RPMI7951 (cell line): ENCODE data around the gene CDH13. TPM values are rescaled to one million over a fixed set of nuclear protein-coding genes. Genes with fewer than 3 reads are reported as not detected.

Source experiments
- DNase-seq: peaks from one replicate; pipeline ENCODE4 v3.0.0-alpha.2; 2012; ENCODE audit warnings: low read depth
- total RNA-seq: library from RNA; depleted of rRNA; stranded (reverse); fragments of >200 nt; shearing (Covaris generic); gene quantifications from 2 replicates; pipeline ENCODE4 v1.2.3, GENCODE V29; 2014

CDH13 gene
- total RNA-seq, 1 experiment from 2014 or later, result 65.6 TPM

DNA sequence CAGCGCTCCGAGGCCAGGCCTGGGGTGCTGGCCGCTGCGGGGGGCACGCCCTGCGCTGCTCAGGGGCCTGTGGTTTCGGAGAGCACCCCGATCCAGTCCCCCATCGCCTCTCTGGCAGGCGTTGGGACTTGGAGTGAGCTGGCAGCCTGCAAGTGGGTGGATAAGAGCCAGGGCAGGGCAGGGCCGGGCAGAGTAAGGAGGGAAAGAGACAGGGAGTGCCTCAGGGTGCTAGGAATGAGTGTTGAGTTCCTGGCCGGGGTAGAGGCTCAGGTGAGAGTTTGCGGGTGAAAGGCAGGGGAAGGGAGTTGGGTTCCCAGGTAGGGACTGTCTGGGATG, 1.3 kb downstream of the CDH13 start:
- DNase-seq, result peak; percentile 71

DNA sequence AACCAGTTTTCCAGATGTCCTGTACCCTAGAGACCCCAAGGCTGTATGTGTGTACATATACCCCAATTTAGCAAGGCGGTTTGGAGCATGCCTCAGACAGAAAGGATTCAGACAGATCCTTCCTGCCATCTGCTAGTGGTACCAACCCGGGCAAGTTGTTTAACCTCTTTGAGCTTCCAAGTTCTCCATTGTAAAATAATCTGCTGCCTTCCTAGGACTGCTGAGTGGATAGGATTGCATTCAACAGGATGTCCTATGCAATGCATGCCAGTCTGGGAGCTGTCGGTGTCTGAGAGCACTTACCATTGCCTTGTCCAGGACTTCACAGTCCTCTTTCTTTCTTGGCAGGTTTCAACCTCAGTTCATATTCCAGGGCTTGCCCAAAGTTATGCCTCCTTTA, 1.9 kb downstream of the CDH13 start:
- no peak for DNase-seq

DNA sequence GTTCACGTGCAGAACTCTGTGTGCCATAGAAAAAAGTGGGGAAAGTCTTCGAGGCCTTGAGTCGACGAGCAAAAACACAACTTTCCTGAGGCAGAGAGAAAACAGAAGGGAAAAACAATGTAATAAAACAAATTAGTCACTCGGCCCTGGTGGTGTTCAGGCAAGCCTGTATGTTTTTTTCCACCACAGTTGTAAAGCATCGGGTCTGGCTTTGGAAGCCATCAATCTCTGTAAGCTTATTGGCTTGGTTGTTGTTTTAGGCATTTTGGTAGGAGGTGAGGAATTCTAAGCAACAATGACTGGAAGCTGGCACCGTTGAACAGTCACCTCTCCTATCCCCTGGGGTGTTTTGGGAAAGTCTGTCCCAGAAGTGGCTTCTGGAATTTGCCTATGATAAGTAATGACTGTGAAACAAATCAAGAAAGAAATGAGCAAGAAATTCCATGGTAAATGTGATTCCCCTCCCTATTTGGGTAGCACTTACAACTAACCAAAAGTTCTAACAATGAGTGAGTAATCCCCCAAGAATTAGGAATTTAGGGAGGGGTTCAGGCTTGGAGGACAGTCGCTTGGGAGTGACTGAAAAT, 2.8 kb downstream of the CDH13 start:
- DNase-seq, result peak; percentile 94

DNA sequence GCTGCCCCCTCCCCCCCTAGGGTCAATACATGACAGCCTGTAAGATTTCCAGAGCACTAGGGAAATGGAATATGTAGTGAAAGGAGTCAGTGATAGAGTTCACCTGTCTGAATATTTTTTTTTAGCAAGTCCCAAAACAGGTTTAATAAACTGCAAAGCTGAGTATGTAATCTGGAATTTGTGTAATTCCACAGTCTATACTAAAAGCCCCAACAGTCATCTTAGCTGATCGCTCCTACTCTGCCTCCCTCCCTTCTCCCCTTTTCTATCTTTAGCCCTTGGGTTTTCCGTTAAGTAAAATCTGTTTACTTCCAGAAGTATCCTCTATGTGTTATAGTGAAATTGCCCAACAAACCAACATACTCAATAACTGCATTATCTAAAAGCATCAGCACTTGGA, 3.5 kb downstream of the CDH13 start:
- peak; percentile 29 for DNase-seq

DNA sequence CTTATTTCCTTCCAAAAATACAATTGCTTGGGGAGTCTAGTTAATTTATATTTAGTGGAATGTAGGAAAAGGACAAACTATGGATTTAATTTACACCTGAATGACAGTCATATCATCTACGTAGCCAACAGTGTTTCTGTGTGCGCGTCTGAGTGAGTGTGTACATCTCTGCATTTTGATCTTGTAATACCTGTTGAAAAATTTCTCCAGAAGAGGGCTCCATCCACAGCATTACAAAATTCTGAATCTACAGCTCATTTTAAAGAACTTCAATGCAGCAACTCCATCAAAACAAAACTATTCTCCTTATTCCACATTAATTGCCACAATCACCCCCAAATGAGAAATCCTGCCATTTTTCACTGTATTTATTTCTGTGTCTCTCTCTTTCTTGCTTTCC, 3.9 kb downstream of the CDH13 start:
- peak; percentile 39 for DNase-seq

DNA sequence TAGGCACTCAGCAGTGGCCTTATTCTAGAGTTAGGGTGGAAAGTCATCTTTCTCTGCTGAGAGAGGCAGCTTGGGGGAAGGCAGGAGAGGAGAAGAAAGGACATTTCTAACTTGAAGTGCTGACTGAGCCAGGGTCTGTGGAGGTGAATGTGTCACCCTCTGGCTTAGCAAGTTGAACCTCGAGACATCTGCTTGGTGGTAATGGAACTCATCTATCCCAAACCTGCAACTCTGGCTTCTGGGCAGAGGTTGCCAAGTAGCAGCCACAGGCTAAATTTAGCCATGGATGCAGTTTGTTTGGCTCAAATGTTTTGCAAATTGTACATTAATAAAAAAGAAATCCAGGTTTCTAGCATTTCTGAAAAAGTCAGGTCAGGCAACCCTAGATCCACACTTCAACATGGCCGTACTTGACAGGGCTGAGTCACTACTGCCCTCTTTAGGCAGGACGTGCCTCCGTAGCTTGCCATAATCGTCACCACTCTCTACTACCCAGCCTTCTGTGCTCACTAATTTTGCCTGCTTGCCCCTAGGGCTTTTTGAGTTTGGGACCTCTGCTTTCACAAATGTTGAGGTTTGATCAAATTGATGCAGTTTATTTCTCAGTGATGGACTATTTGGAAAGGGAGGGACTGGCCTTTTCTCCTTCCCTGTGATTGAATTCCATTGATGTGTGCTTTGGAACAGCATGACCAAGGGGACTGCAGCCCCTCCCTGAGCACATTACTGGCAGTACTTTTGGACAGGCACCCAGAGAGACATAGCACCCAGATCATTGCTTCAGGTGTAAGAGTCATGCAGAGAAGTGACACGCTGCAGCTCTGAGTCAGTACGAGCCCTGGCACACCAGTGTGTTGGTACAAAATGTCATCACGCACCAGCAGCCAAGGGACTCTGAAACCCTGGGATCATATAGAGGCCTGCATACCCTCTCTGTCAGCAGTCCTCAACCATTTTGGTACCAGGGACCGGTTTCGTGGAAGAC, 5.2 kb downstream of the CDH13 start:
- DNase-seq, result peak; percentile 82

DNA sequence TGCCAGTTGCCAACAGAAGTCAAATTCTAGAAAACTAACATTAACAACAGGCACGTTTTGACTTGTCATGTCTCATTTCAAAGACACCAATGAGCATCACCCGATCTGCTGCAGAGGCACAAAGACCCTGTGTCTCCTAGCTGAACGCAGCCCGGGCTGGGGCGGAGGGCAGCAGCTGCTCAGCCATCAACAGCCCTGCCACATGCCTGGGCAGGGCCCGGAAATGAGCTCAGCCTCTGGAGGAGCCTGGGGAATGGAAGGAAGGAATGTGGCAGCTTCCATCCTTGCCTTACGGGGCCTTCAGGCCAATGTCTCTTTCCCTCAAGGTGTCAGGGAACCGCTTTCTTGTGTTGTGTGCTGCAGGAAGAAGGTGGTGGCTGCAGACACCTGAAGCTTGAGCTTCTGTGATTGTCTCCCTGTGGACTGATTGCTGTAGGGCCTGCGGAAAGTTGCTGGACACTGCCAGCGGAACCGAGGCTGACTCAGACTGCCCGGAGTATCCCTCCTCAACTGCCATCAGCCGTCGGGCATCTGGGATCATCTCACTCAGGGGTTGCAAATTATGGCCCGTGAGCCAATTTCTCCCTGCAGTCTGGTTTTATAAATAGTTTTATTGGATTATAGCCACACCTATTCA, 7.3 kb downstream of the CDH13 start:
- DNase-seq, result peak; percentile 87

DNA sequence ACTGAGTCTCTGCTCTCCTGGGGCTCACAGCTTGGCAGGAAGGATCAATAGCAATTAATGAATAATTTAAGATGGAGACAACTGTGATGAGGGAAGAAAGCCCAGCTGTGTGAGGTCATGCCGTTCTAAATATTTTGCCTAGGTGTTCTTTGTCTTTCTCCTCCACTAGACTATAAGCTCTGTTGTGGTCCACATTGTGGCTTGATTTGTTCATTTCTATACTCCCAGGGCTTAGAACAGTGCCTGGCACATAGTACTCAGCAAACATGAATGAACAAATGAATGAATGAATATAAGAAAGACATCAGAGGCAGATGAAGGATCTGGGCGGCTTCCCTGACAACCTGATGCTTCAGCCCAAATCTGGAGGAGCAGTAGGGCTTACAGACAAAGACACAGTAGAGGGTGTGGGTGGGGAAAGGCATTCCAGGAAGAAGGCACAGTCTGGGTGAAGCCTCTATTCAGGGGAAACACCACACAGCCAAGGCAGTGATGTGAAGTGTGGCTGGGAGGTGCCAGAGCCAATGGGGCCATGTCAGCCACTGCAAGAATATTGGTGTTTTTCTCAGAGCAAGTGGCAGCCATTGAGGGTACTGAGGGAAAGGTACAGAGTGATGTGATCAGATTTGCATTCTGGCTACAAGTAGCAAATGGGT, 8.3 kb downstream of the CDH13 start:
- DNase-seq, result no peak

DNA sequence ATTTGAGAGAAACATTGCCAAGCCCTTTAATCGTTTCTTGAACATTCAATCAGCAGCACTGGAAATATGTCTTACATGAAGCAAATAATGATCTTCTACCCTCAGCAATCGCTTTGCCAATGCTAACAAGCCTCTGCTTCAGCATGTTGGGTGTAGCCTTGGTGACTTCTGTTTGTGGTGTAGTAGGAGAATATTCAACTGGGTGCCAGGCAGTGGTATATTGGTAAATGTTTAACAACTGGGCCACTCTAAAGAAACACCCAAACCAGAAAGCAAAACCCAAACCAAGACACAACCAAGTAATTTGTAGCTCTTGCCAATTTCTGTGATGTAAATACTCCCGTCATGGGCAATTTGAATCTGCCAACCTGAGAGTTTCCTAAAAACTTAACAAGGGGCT, 9.7 kb downstream of the CDH13 start:
- DNase-seq, result no peak

DNA sequence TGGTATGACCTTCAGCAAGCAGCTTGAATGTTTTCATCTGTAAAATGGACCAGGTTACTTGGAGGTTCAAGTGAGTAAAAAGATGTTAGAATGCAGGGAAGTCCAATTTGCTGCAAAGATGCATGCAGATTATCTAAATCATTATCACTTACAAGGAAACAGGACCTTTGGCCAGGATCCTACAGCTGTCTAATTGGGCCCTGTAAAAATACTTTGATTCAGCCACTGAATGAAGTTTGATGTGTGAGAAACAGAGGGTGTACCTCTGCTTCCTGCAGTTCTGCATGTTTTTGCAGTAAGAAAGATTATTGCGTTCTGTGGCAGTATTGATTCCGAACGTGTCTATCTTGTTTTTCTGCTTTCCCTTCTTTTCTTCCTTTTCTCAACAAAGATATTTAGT, 10.2 kb downstream of the CDH13 start:
- DNase-seq, result no peak

DNA sequence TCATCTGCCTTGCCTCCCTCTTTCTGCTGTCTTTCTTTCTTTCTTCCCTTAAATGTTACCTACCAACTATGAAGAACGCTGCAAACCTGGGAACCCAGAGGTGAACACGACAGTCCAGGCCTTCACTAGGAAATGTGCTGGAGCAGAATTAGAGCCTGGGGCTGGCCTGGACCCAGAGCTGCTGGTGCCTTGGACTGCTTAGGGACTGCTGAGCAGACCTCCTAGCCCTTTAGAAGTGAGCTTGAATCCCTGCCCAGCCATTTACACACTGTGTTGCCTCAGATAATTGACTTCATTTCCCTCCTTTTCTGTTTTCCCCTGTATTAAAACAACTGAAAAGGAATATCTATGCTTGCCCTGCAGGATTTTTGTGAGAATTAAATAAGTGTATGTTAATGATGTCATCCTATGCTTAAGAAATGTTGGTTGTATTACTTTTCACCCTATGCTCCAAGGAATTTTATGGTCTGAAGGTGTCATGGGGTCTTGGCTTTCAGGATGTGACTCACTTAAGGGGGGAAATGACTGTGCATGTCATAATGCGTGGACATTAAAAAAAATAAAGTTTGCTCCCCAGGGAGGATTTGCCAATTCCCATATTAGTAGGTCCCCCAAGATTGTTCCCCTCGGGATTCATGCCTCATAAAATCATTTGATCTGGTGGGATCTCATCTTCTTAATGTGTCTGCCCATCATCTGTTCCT, 11.5 kb downstream of the CDH13 start:
- DNase-seq, result peak; percentile 90

DNA sequence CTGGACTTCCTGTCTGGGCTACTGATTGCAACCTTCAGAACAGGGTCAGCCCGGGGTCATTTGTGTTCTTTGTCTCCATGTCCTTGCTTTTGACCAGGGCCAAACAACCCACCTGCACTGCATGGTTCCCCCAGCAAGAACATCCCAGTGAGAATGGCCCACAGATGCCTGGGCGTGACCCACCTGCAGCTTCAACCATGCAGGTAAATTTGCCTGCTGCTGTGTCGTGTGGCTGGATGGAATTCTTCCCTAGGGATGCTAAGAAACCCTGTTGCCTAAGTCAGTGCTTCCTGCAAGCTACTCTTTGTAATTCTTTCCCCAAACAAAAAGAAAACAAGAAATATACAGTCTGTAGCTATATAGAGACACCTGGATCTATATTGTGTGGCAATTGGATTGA, 12.5 kb downstream of the CDH13 start:
- no peak for DNase-seq

DNA sequence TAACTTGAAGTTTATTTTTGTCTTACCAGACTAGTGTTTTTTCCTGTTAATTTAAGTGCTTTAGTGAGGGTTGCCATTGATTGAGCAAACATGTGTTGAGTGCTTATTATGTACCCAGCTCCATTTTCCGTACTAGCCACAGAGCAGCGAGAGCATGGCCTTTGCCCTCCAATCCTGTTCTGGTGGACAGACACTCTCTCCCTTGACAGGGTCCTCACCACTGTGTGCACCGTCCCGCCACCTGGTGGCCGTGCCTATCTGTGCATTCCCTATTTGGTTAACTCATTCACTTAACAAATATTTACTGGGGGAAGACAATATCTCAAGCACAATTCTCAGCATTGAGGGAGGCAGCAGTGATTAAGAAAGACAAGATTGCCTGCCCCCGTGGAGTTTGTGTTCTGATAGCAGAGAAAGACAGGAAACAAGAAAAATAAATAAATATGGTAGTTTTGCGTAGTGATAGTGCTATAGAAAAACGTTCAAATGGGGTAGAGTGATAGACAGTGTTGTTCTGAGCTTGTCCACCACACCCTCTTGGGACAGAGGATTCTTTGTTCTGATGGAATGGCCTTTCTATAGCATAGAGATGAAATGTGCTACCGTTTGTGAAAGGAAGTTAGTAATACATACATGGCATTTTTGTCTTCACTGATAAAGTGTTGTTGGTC, 13.0 kb downstream of the CDH13 start:
- DNase-seq, result peak; percentile 75

DNA sequence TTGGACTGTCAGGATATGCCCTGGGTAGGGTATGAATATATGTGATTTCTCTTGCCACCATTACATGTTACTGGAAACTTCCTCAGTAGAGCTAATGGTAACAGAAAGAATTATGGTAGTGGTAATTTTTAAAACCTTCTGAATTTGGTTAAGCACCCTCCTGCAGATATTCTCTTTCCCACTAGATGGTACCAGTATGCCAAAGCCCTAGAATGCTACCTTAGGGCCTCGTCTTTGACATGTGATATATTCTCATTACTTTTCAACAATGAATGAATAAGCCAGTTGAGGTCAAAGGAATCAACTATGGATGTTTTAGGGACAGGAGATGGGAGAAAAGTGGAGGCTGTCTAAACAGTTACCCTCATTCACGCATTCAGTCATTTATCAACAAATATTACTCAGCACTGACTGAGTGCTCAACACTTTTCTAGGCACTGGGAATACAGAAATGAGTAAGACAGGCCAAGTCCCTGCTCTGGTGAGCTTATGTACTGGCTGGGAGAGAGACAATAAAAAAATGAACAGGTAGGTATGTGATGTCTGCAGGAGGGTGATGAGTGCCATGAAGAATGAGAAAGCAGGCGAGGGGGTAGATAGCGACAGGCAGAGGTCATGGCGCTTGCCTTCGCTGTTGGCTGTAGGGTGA, 14.7 kb downstream of the CDH13 start:
- peak; percentile 71 for DNase-seq

DNA sequence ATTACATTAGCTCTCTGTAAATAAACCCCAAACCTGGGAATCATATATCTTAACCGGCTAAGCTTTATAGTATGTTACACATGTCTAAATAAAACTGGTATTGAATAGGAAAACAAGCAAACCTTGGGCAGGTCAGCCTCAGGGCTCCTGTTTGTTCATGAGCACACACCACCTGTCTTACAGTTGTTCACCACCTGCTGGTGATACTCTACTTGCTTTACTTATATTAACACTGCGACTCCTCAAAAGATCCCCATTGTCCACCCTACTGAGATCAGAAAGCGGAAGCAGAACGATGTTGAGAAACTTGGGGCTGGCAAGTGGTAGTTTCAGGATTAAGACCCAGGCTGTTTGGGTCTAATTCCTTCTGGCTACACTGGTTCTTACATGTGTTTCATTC, 16.4 kb downstream of the CDH13 start:
- no peak for DNase-seq

DNA sequence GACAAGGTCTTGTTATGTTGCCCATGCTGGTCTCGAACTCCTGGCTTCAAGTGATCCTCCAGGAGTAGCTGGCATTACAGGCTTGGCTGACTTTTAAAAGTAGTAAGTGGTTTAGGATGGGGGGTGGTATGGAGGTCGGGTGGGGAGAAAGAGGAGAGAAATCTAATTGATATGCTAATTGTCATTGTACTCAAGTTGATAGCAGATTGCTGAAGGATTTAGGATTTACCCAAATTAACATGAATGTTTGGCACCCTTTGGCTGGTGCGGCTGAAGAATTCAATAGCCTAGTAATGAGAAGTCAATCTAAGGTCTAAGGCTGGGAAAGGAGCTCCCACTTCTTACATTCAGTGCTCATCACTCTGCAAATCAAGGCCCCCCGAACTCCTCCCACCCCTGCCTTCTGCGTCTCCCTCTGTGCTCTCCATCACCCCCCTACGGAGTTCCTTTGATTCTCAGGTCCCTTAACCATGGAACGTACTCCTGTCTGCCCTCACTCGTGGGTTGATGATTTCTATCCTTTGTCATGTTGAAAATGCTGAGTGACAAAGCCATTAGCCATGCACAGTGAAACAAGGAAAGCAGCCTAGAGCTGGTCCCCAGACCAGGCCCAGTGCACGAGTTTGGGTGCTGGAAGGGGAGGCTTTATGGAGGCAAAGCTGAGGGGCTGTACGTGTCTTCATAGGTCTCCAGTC, 17.3 kb downstream of the CDH13 start:
- DNase-seq, result no peak

DNA sequence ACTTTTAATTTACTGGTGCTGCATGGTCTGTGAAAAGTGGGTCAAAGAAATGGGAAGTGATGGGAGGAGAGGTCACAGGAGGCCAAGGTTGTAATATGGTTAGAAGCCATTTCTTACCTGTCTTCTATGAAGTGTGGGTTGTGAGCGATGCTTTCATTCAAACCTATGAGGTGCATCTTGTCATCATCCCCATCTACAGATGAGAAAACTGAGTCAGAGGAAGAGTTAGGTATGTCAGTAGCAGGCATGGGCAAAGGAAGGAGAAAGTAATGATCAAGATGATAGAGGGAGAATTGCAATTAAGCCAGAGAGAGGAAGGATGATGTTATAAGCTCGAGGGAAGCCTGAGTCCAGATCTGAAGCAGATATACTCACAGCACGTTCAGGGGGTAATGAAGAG, 19.7 kb downstream of the CDH13 start:
- DNase-seq, result no peak

DNA sequence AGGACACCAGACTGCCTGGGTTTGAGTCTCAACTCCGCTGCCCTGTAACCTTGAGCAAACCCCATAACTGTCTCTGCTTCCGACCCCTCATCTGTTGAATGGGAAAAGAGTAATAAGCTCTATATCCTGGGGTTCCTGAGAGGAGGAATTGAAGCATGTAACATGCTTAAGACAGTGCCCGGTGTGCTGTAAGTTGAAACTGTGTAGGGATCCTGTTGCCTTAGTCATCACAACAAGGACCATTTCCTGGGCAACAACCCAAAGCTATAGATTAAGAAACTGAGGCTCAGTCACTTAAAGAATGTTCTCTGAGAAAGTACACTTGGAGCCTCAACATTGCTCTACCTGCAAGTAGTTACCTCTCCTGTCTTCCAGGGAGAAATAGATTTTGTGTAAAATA, 23.0 kb downstream of the CDH13 start:
- DNase-seq, result no peak

DNA sequence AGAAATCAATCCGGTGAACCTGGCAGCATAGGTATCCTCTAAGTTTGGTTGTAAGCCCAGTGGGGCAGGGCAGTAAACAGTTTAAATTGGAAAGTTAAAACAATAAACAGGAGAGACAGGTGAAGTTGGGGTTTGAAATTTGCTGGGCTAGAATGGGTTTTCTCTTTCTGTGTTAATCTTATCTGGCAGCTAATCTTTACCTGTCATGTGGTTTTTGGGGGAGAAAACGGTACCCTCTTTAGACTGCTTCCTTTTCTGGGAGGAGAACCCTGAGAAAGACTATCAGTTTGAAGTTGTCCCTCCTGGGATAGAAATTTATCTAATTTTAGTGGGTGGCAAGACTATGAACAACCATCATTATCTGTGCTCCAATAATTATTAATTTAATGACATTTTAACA, 24.0 kb downstream of the CDH13 start:
- DNase-seq, result no peak
